Tongue (tissue), 2 donors: ENCODE data around the gene APBB2. TPM values are rescaled to one million over a fixed set of nuclear protein-coding genes. Genes with fewer than 3 reads are reported as not detected.

Experiments
- DNase-seq: peaks from one replicate; pipeline ENCODE4 v3.0.0-alpha.2; 2015
- total RNA-seq: library from RNA; depleted of rRNA; stranded (reverse); fragments of >200 nt; gene quantifications from one replicate; pipeline ENCODE4 v1.2.3, GENCODE V29; 2014

The APBB2 gene
- total RNA-seq, 1 donor from 2014 or later, result 80.0 TPM

DNA sequence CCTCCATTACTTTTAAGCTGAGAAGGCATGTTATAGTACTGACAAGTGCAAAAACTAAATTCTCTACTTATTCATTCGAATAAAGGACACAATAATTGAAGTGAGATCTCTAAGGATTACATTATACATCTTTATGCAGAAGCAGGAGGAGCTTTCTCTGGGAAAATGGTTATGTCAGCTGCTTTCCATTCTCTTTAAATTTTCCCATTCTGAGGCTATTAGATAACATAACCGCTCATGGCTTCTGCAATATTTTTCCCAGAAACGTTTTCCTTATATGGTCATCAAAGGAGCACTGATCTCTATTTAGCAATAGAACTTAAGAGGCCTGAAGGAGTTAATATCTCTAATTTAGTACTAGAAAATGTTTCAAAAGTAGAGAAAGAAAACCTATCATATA is 243.0 kb downstream of the APBB2 start:
- DNase-seq, result no peak

DNA sequence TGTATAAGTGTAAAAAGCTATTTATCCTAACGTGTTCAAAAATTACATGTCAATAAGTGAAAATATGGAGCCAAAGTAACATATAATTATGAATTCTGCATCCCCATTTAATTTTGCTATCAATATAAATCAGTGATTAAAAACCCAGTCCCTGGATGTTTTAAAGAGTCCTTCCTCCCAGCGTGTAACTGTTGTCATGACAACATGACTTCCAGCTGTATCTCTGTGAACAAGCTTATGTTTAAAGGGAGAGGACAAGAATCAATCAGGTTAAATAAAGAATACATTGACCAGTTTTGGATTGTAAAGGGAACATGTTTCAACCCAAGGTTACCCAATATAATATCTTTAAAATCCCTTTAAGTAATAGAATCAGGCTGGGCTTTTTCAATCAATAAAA is 244.8 kb downstream of the APBB2 start:
- no peak for DNase-seq

DNA sequence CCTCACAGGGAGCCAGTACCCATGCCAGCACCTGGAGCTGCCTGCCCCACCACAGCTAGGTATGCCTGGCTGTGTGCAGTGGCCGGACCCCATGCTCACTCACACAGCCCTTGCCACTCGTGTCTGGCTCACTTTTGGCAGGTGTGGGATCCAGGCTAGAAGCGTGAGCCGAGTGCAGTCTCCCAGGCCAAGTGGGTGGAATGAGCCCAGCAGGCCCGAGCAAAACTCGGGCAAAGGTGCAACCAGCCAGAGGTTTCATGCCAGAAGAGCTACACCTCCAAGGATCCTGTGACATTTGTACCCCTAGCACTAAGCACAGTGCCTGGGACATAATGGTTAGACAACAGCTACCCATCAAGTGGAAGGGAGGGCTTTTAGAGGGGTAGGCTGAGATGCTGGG is 246.8 kb downstream of the APBB2 start:
- DNase-seq, result no peak

DNA sequence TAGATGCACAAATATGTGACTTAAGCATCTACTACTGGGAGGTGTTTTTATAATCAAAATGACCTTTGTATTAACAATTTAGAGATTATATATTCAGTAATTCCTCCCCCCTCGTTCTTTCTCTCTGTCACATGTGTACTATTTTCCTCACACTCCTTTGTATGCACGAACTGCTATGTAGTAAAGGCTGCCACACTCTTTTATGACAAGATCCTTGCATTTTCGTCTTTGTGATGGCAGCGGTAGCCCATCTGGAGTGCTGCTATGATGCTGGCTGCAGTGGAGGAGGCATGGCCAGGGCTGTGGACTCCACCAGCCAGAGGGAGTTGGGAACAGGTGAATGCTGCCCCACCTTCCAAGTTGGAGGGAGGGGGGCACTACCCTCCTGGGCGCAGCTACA is 248.3 kb downstream of the APBB2 start:
- DNase-seq, result no peak

DNA sequence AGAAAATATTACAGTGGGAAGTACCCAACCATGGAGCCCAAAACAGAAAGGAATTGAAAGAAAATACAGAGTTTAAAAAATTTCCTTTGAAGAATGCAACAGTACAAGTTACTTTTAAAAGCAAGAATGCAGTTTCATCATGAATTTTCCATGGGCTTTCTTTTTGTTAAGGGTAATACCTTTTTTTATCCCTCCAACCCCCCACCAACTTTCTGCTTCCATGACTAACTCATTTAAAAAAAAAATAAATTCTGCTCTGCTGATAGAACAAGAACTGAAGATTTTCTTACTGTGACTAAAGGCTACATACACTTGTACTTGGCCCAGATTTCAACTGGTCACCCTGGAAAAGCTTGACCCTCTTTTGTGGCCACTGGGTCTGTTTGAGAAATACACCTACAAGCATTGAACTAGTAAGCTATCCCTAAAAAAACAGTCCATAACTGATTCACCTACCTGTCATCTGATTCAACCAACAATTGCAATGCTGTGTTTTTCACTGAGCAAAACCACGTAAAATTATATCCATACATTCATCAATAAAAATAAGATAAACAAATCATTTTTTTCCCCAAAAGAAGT is 250.4 kb downstream of the APBB2 start:
- no peak for DNase-seq

DNA sequence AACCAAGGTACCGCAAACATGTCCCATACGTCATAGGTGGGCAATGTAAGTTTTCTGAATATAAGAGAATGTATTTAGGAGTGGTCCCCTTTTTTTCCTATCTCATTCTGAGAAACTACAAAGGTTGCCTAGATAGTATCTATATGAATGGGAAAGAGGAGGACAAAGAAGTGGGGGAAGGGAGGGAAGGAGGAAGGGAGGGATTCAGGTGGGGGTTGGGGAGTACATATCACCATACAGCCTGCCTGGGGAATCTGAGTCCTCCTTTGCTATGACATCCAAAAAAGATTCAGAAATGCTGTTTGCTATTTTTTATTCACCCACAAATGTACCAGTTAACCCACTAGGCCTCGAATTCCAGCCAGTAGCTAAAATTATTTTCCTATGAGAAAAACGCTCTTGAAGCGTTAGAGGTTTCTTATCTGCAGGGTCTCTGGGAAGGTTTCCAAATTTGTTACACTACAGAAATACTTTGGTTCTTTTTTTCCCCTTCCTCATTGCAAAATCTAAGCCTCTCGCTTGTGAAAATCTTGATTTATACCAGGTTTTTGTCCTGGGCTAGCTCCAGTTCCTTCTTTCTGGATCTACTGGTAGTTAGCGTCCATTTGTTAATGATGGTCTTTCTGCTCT is 251.7 kb downstream of the APBB2 start:
- DNase-seq, result no peak

DNA sequence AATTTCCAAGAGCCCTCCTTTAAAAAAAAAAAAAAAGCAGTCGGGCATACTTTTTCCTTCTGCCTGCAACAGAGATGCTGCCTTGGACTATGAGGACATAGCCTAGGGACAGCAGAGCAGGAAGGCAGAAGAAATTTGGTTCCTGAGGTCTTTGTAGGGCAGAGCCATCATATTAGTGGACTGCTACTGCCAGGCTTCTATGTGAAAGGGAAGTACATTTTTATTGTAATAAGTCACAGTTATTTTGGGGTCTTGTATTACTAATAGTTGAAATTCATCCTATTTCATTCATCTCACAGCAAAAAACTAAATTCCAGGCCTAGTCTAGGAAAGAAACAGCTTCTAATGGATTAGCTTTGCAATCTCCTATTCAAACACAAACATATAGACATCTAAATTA is 253.4 kb downstream of the APBB2 start:
- no peak for DNase-seq

DNA sequence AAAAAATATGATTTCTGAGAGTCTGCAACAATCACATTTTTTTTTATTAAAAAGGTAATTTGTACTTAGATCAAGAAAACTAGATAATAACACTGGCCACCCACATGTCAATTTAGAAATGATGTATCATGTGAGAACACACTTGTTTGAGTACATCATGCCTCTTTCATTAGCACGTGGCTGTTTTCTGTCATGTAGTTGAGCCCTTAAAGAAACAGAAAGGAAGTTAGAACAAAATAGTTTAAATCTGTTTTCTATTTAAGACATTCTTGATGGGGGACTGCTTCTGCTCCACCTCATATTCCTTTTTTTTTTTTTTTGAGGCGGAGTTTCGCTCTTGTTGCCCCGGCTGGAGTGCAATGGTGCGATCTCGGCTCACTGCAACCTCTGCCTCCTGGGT is 257.1 kb downstream of the APBB2 start:
- DNase-seq, result no peak

DNA sequence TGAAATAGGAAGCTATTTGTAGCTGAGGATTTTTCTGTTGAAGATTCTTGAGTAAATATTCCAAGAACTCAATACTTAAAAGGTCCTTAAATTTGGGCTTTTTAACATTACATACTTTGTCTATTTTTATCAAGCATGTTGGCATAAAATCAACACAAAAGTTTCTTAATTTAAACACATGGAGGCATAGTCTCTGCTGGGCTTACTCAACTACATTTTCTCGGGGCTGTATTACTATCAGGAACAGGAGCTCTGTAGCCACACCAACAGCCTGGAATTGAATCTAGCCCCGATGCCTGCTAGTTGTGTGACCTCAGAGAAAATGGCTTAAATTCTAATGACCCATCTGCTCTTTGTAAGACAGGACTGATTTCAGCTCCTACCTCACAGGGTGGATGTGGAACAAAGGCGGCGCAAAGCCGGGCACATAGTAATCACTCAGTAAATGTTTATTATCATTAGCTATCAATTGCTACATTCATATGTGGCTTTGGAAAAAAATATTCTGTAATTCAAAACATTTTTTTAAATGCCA is 257.6 kb downstream of the APBB2 start:
- DNase-seq, result no peak

DNA sequence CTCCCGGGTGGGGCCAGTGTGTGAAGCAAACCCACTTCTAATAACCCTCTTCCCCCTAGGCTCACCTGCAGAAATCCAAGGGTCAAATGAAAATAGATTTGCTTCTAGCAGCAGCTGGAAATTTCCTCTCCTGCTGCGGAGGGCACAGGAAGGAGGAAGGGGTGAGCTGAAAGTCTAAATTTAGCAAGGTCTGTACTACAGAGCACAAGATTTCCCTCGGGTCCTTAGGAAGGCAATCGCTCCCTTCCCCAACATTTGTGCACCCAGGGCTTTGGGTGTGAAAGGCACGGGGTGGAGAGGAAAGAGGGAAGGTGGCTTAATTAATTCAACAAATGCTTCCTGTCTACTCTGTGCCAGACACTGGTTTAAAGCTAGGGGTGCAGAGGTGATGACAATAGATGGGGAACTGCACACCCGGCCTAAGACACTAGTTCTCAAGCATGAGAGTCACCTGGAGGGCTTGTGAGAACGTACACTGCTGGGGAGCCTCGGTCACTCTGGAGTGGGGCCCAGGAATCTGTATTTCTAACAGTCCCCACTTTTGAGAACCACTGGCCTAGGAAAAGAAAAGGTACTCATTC is 260.2 kb downstream of the APBB2 start:
- no peak for DNase-seq

DNA sequence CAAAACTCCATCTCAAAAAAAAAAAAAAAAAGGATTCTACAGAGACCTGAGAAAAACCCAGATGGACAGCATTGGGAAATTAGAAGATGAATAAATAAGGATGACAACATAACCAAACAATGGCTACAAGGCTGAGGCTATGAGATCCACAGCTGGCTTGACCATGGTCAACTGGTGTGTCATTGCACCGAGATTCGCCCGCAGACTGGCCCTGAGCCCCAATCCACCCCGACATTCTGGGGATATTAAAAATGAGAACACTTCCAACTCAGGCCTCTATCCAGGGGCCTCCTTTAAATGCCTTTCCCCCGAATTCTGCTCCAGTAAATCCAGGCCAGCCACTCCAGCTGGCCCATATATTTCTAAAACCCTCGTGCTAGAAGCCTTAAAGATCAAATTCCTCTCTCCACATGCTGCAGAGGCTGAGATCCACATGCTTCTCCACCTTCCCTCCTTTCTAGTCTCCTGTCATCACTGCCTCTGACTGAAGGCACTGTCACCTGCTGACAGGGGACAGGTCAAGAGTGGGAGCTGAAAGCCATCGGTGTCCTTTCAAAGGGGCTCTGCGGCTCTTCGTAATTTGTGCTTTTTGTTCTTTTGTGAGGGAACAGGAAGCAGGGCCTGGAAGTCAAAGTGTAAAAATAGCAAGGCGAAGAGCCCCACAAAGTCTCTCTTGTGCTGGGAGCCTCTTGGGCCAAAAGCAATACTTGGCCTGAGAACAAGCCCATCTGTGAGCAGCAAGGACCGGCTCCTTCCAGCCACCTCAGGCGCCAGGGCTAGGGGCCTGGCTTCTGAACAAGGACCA is 260.9 kb downstream of the APBB2 start:
- DNase-seq, result peak; percentile 66

DNA sequence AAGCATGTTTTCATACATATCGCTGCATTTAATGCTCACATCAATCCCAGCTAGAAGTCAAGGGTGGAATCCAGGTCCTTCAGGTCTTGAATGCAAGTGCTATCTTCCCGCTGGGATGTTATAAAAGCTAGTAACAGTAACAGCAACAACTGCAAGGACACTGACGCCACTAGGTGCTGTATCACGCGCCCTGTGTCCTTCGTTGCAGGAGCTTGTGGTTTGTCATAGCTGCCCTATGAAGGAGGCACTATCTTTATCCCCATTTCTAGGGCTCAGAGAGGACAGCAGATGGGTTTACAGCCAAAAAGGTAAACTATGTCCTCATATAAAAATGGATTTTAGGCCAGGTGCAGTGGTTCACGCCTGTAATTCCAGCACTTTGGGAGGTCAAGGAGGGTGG is 261.7 kb downstream of the APBB2 start:
- no peak for DNase-seq

DNA sequence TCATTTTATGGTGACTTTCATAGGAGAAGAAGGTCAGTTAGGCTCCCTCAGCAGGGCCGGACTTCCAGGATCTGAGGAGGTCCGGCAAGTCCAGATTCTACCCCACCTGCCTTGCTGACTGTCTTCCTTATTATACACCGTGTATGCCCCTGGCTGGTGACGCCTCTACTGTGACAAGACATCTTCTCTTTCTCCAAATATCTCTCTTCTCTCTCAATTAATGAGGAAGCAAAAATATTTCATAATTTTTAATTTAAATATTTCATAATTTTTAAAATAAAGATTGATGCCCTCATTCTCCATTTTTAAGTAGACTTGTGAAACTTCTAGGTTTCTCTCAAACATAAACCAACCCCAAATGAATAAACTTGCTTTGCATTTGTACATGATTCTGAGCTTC is 262.1 kb downstream of the APBB2 start:
- DNase-seq, result no peak

DNA sequence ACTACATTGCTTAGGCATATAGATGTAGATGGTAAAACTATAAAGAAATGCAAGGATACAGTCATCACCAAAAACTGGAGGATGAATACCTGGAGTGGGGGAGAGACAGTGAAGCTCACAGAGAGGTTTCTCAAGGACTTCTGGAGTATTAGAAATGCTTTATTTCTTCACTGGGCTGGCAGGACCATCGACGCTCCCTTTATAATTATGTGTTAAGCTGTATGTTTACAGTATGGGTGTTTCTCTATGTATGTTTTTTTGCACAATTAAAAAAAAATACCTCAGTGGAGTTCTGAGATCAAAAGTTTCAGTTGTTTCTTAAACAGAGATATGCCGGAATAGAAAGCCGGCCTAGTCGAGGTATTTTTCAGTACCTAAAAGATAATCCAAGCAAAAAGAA is 263.3 kb downstream of the APBB2 start:
- DNase-seq, result no peak

DNA sequence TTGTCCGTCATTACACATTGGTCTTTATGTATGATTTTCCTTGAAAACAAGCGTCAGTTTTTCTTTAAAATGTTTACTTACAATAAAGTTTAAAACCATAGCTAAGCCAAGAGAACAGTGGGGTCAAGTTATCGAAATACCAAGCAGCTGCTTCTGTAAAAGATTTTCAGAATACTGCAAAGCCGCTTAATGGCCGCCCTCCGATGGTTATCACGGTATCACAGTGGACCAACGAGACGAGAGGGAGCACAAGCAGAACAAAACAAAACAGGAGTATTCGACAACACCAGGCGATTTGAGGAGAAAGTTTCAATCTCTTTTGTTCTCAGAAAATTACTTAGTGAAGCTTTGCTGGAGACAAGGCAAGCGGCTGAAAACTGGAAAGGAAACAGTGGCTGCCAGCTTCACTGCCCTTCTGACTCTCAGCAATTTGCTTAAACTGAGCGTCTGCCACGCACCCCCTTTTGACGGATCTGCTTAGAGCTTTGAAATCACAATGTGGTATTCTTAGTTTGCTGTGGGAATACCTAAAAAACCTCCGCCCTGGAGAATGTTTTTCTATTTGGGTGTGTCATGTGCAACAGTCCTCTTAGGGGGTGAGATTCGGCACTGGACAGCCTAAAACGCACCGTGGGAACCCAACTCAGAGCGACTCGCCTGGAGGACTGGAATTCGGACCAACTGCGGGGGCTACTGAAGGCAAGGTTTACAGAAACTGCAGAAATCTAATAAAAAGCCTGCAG is 264.8 kb downstream of the APBB2 start:
- no peak for DNase-seq

DNA sequence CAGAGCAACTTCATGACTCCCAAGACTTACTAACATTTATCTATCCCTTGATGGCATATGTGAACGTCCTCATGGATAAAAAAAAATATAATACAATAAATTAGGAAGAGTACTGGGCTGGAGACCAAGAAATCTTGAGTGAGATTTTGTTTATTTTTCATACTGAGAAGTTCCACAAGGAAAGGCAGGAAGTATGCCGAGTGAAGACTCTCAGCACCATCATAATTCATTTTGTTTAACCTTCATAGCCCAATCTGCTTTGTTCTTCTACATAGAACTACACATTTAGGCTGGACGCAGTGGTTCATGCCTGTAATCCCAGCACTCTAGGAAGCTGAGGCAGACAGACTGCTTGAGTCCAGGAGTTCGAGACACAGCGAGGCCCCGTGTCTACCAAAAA is 266.3 kb downstream of the APBB2 start:
- DNase-seq, result no peak

DNA sequence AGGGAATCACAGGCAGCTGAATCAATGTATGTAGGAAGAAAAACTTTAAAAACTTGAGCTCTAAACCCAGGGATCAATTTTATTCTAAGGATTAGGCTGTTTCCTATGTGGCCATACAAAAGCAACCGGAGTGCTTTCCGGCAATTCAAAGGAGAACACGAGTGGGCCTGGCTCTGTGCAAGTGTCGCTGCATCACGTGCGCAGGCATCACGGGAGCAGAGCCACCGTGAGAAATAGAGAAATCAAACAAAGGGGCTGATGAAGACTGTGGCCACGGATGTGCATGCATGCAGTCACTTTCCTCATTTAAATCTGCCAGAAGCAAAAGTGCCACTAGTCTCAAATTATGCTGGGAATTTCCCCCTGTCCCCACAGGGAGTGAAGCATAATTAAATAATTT is 267.7 kb downstream of the APBB2 start:
- no peak for DNase-seq

DNA sequence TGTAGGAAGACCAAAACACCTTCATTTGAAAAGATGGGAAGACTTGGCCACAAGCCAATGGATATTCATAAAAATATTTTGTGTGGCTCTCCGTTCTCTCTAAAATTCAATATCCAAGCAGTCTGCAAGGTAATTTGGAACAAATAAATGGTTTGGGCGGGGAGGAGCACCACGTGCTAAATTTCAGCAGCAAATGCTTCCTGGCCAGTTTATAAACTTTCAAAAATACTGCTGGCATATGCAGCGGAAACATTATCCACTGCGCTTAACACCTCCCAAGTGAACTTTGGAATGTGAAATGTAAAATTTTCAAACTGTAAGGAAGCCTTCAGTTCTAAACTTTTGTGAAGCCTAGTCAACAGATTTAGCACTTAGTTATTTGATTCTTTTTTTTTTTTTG is 273.6 kb downstream of the APBB2 start:
- peak; percentile 80 for DNase-seq

DNA sequence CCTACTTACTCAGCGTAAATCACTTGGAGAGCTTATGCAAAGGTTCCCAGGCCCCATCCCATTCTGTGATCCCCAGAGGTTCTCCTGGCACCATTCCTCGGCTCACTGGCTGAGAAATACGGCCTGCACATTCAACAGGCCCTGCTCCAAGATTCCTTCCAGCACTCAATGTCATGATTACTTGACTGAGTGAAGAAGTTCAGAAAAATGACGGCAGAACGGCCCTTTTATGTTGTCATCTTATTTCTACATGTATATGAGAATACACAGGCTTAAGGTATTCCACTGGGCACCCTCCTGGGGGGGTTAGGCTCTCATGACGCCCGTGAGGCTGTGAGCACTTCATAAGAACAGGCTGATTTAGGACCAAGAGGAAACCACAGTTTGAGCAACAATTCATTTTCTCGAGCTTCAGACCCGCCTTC is 274.0 kb downstream of the APBB2 start:
- DNase-seq, result peak; percentile 82

DNA sequence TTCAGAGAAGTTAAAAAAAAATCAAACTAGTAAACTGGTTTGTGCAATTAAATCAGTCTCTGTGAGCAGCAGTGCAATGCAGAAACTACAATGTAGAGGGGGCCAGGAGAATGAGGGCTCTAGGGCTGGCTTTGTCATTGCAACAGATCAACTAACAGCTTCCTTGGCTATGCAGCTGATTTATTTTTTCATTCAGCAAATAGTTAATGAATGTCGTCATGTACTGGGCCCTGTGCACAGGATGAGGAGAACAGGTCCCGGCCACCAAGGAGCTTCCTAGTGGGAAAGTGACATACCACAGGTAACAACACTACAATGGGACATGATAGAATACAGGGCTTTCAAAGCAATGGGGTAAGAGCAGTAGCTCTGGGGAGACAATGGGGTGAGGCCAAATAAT is 274.5 kb downstream of the APBB2 start:
- DNase-seq, result peak; percentile 34

DNA sequence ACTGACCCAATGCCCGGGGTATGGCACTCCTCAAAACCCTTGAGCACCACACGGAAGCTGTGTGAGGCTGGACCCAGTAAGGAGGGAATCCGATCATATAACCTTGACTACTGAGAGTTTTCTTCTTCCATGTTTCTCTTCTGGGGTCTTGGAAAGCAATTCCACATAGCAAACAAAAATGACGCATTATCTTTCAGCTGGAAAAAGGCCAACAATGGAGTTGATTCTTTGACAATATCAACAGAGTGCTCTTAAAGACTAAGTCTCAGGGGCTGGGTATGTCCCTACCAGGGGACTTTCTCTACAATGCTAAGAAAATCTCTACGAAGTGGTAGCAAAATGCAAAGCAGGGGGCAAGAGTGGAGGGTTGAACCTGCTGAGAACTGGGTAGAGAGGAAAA is 276.0 kb downstream of the APBB2 start:
- DNase-seq, result no peak

DNA sequence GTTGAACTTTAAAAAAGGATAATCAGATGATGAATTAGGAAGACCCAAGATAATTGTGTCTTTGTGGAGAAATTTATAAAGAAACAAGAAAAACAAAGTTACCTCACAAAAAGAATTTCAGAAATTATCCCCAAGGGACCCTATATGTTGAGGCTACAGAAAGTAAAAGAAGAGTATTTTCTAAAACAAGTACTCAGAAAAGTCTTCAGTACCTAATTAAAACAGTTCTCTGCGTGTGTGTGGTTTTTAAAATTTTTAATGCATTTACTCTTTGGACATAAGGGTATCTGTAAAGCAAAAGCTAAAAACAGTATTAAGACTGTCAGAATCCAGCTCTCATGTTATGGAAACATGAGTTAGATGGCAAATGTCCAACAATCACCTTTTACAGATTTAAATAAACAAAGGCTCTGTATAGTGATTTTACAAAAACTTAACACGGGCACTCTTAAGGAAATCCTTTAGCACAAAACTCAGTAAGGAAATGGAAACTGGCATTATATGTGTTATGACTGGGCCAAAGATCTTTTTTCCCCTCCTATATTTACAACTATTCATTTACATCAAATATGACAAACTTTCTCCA is 277.1 kb downstream of the APBB2 start:
- peak; percentile 39 for DNase-seq
